NCI-H2107 (cell line): ENCODE results near the gene NLRP1.
"Not testable (repeated sequence)": the region's sequence is repeated elsewhere in the genome, so short reads cannot be mapped to it uniquely, and the experiment has no call there.

ENCODE experiments used
- DNase-seq: peaks from one replicate; lab custom pipeline; 2025; lab: John Stamatoyannopoulos, UW

The NLRP1 gene

GRCh38 chr17:5587438-5588032 lies 3.2 kb upstream of the NLRP1 start:
- peak; percentile 23 for DNase-seq

DNA sequence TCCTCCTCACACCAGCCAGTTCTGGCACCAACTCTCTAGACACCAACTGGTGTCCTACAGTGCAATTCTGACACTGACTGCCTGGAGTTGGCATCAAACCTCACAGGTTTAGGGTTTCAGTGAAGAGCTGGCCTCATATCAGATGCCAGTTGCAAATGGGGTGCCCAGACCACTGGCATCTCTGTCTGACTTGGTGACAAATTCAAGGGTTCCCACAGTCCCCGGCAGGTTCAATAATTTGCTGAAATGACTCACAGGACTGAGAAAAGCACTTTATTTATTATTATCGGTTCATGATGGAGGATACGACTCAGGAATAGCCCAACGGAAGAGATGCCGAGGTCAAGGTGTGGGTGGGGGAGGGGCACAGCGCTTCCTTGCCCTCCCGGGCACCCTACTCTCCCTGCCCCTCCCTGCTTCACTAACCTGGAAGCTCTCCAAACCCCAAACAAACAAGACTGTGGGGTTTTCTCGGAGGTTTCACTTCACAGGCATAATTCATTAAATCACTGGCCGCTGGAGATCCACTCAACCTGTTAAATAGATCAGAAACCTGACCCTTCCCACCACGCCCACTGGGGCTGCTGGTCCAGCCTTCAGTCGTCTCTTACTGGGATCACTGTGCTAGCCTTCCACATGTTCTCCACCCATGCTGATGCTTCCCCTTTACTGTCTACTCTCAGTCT lies 1.7 kb upstream of the NLRP1 start:
- peak; percentile 6 for DNase-seq

DNA sequence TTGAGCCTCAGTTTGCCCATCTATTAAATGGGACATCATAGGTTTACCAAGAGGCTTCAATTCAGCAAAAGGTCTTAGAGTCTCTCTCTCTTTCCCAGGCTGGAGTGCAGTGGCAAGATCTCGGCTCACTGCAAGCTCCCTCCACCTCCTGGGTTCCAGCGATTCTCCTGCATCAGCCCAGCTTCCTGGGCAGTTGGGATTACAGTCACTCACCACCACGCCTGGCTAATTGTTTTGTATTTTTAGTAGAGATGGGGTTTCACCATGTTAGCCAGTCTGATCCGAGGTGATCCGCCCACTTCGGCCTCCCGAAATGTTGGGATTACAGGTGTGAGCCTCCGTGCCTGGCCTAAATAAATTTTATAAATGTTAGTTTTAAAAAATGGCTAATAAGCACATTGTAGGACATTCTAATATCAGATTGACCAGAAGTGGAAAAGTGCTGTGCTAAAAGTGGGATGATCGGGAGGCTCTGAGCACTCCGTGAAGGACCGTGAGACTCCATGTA lies 1.0 kb upstream of the NLRP1 start:
- DNase-seq: no peak

- no peak for DNase-seq
These were observed 605 bp downstream of the NLRP1 start for GRCh38 chr17:5583426-5584382.

DNA sequence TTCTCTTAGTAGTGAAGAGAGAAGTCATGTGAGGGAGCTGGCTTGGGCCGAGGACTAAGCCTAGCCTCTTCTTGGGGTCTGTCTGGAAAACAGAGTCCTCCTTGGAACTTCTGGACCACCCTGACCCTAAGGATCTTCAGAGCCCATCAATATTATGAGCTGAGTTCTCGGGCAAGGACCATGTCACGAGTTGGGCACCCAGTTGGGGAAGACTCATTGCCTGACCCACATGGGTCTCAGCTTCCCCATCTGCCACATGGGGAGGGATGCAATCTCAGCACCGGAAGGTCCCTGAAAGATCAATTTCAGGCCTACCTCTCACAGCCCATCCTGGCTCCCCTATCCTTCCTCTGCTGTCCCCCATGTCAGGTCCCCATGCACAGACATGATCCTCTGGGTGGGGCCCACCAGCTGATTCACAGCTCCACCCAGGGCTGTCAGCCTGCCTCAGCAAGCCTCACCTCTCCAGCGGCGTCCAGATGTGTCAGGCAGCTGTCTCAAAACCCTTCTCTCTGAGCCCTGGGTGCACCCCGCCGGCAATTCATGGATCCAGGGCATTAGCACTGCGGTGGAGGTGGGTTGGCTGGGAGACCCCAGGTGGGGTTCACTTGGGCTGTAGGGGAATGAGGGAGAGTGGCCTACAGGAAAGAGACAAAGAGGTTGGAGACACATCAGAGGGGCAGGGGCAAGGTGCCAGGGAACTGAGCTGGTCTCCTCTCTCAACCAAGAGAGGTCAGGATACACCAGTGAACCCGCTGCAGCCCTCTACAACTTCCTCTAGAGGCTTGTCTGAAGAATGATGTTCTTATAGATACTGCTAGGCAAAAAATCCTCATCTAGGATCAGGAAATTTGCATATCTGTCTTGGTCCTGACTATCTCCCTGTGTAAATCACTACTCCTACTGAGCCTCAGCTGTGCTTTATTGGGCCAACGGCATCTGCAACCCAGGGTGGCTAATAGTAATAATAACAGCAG lies 1.8 kb downstream of the NLRP1 start:
- no peak for DNase-seq

- no peak for DNase-seq
These were observed 2.7 kb downstream of the NLRP1 start for GRCh38 chr17:5581655-5582054.

GRCh38 chr17:5580969-5581368 lies 3.3 kb downstream of the NLRP1 start:
- DNase-seq: no peak

DNA sequence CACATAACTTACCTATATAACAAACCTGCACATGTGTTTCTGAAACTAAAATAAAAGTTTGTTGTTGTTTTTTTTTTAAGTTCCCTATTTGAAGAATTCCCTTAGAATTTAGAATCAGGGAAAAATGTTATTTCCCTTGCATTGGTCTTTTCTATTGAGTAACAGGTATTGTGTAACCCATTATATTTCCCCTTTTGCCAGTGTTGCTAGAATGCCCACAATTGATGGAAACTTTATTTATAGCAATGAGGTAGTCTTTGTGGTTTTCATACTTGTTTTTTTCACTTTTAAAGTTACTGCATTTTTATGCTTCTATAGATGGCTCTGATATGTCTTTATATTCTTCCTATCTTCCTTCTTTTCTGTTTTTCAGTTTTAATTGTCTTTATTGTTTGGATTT lies 3.9 kb downstream of the NLRP1 start:
- DNase-seq: no peak

GRCh38 chr17:5578768-5579167 lies 5.5 kb downstream of the NLRP1 start:
- DNase-seq: not testable (repeated sequence)

DNA sequence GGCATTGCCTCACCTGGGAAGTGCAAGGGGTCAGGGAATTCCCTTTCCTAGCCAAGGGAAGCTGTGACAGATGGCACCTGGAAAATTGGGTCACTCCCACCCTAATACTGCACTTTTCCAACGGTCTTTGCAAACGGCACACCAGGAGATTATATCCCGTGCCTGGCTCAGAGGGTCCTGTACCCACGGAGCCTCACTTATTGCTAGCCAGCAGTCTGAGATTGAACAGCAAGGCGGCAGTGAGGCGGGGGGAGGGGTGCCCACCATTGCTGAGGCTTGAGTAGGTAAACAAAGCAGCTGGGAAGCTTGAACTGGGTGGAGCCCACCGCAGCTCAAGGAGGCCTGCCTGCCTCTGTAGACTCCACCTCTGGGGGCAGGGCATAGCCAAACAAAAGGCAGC lies 11.3 kb downstream of the NLRP1 start:
- not testable (repeated sequence) for DNase-seq

- DNase-seq: no peak
These were observed 13.0 kb downstream of the NLRP1 start for GRCh38 chr17:5571281-5571680.

GRCh38 chr17:5565808-5566207 lies 18.5 kb downstream of the NLRP1 start:
- DNase-seq: no peak

GRCh38 chr17:5563456-5563855 lies 20.9 kb downstream of the NLRP1 start:
- no peak for DNase-seq

GRCh38 chr17:5562661-5563360 lies 21.5 kb downstream of the NLRP1 start:
- DNase-seq: no peak

DNA sequence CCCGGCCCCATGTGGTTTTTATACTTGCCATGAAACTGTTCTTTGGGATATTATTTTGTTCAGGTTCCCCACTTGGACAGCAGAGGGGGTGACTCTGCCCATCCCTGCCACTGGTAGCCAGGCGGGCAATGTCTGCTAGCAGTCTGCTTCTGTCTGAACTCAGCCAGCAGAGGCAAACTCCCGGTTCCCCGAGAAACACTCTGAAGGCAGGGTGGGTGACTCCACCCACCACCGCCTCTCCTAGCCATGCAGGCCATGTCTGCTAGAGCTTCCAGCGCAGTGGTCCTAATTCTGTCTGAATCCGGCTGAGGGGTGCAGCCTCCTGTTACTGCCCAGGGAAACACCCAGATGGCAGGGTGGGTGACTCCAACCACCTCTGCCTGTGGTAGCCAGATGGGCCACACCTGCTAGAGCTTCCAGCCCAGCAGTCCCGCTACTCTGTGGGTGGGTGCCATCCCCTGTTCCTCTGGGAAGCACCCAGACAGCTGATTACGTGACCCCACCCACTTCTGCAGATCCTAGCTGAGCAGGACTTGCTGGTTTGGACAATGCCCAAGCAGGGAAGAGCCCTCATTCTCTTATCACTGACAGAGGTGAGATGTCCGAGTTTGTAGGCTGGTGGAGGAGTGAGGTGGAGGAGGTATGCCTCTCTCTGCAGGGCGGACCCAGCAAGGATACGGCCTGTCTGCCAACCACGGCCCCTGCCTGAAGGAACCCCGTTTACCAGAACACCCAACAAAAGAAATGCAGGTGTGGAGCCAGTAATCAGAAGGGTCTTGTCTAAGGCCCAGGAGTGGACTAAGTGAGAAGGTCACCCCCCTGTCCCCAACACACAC lies 22.4 kb downstream of the NLRP1 start:
- DNase-seq: no peak

GRCh38 chr17:5560361-5560988 lies 23.8 kb downstream of the NLRP1 start:
- no peak for DNase-seq

DNA sequence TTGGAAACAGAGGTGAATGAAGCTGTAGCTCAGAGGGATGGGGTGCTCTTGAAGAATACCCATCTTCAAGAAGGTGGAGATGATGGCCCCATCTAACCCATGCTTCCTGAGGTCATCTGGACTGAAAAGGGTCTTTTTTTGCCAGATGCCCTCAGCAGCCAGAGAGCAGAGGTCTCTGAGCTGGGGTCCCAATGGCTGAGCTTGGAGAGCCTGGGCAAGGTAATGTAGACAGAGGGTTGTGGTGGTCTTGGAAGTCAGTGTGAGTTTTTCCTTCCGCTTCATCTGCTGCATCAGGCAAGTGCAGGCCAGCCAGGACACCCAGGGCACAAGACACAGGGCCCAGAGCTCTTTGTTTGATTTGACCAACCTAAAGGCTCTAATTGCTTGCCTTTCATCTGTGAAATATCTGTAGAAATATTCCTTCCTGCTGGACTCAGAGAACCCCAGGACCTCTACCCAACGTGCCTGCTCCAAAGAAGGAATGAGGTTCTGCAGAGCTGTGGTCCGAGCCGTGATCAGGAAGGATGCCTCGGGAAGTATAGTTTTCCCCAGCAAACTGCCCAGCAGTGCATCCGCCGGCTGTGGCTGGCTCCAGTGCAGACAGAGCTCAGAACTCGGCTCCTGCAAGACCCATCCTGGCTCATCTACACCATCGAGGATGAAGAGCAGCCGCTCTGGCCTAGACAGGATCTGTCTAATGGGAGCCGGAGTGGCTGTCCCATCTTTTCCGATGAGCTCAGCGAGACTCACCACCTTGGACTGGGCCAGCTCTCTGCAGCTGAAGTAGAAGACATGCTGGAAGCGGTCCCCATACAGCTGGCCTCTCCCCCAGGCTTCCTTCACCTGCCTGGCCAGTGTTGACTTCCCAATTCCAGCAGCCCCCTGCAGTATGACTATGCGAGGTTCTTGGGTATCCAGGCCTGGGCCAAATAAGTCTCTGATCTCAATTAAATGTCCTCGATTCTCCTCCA lies 25.2 kb downstream of the NLRP1 start:
- DNase-seq: no peak

- no peak for DNase-seq
These were observed 26.3 kb downstream of the NLRP1 start for GRCh38 chr17:5557990-5558389.
